ENCODE data around the gene FILIP1L.
"Not testable (repeated sequence)": the region's sequence is repeated elsewhere in the genome, so short reads cannot be mapped to it uniquely, and the experiment has no call there.

Gene FILIP1L

DNA sequence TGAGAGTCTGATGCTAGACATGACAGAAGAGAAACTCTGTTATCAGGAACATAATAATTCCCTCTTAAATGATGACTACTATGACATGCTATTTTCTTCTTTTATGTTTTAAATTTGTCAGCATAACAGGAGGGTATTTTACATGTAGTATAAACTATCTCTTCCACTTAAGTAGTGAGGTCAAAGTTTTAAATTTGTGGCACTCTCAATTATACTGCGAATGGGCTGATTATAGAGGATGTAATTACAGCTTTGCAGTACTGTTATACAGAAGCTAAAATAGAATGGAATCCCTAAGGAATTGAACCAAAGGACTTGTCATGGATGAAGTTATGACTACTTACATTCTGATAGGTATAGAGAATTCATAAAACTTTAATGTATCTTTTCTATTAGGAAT is 262.3 kb downstream of the FILIP1L start:
- no peak overlapping the region for H3K4me3 ChIP-seq (ENCODE audit: low read depth, low read length)

DNA sequence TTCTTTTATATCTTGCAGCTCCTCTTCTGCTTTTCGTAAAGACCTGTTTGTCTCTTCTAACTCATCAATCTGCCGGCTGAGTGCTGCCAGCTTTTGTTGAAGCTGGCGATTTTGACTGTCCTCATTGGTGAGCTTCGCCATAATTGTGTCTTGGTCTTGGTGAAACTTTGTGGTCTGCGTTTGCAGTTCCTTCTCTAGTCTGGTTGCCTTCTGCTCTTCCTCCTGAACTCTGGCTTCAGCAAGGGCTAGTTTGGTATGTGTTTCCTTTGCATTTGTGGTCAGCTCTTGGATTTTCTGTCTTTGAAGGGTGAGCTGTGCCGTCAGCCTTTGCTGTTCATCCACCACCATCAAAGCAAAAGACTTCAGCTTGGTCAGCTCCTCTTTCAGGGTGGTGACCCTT is 263.7 kb downstream of the FILIP1L start:
- H3K4me3 ChIP-seq (ENCODE audit: low read depth, low read length): no peak overlapping the region

DNA sequence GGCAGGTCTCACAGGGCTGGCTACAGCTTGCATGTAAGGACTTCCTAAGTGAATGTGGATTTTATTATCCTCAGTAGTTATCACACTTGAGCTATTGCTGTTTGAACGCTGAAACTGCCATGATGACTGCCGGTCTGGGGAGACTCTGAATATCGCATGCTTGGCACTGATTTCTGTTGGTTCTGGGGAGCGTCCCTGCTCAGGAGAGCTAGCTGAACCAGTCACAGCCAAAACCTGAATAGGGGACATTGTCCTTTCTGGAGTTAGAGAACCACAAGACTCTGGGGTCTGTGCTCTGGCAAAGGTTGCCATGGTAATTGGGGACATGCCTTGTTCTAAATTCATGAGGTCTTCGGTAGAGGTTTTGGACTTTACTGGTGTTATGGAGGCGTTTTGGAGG is 265.9 kb downstream of the FILIP1L start:
- no peak overlapping the region for H3K4me3 ChIP-seq (ENCODE audit: low read depth, low read length)

DNA sequence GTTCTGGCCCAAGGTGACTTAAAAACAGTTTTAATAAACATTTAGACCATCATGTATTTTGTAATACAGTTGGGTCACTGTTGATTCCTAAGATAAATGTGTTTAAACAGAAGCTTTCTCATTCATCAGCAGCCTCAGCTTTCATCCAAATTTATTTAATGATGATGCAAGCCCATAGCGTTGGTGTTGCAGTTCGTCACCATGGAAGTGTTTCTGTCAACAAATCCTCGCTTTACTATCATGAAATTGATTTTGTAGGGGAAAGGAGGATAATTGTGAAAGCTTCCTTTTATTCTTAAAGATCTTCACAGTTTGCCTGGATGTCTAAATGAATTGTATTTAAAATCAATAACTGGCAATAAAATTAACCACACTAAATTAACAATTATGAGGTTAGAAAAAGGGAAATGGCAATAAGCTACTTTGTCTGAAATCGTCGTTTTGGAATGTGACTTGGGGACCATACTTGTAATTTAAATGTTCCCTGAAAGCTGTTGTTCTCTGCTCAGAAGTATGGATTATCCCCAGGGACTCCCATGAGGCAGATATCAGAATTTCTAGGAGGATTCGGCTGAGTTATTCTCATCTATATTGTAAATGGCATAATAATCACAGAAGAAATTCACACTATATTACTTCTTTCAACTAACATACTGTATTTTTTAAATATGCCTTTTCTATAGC is 267.7 kb downstream of the FILIP1L start:
- no peak overlapping the region for H3K4me3 ChIP-seq (ENCODE audit: low read depth, low read length)

DNA sequence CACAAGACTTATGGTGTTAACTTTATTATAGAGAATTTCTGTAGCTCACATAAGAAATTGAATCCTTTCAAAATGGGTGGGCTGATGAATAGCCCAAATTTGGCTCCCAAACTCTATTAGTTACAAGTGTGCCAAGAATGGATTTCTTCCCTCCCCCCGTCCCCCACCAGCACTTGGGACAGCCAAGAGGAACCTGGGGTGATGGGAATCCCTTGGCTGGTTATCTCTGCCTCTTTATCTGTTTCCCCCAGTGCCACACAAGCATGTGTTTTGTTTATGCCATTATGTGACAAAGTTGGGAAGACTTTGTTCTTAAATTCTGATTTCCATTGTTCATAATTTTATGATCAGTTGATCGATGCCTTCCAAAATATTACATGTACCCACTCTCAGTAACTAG is 268.3 kb downstream of the FILIP1L start:
- no peak overlapping the region for H3K4me3 ChIP-seq (ENCODE audit: low read depth, low read length)

DNA sequence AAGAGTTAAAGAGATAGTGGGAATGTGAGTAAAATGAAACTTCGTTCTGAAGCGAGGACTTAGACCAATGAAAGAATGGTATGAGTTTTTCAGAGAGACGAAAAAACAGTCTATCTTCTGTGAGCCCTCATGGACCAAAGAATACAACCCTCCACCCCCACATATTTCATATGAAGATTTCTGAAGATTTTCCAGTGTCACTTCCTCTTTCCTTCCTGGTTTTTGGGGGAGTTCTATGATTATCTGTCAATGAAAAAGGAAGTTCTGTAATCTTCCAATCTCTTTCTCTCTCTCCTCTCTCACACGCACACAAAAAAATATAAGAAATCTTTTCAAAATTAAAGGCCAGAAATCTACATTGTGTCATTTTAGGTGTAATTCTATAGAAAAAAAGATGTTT is 269.0 kb downstream of the FILIP1L start:
- H3K4me3 ChIP-seq (ENCODE audit: low read depth, low read length): no peak overlapping the region

DNA sequence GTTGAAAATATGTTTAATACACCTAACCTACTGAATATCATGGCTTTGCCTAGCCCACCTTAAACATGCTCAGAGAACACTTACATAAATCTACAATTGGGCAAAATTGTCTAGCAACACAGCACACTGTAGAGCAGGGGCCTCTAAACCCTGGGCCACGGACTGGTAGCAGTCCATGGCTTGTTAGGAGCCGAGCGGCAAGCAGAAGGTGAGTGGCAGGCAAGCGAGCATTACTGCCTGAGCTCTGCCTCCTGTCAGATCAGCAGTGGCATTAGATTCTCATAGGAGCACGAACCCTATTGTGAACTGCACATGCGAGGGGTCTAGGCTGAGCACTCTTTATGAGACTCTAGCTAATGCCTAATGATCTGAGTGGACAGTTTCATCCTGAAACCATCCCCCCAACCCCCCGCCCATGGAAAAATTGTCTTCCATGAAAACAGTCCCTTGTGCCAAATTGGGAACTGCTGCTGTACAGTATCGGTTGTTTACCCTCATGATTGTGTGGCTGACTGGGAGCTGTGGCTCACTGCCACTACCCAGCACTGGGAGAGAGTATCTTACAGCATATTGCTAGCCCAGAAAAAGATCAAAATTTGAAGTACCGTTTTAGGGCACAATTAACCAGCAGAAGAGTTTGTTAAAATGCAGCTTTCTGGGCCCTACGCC is 270.6 kb downstream of the FILIP1L start:
- H3K4me3 ChIP-seq (ENCODE audit: low read depth, low read length): no peak overlapping the region

DNA sequence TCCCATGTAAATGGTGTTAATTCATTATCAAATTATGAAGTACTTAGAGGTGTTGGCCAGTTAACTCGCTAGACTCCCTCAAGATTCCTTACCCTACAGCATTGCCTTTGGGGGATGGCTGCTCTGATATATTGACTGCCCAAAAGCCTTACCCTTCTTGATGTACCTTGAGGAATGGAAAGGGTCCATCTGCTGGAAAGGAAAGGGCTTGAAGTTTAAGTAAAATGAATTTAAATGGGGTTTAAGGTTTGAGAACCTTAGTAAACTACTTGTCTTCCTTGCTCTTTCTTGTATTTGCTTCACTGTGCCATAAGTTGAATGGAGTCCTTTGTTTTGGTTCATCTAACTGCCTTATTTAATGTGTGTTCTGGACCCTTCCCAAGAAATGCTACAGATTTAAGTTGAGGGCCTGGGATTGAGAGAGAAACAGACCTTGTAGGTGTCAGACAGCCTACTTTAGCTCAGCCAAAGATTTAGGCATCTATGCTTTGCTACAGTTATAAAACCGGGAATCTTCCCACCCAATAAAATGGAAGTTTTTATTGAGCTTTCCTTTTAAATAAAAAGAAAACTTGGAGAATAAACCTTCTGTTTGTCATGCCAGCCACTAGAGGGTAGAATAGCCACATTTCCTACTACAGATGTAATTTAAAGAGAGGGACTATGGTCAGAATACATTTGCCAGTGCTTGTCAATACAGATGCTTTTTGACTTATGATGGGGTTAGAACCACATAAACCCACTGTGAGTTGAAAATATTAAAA is 271.3 kb downstream of the FILIP1L start:
- H3K4me3 ChIP-seq (ENCODE audit: low read depth, low read length): no peak overlapping the region

DNA sequence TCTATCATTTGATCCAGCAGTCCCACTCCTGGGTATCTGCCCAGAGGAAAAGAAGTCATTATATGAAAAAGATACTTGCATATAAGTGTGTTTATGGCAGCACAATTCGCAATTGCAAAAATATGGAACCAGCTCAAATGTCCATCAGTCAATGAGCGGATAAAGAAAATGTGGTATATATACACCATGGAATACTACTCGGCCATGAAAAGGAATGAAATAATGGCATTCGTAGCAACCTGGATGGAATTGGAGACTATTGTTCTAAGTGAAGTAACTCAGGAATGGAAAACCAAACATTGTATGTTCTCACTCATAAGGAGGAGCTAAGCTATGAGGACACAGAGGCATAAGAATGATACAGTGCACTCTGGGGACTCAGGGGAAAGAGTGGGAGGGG is 272.4 kb downstream of the FILIP1L start:
- H3K4me3 ChIP-seq (ENCODE audit: low read depth, low read length): not testable (repeated sequence)

DNA sequence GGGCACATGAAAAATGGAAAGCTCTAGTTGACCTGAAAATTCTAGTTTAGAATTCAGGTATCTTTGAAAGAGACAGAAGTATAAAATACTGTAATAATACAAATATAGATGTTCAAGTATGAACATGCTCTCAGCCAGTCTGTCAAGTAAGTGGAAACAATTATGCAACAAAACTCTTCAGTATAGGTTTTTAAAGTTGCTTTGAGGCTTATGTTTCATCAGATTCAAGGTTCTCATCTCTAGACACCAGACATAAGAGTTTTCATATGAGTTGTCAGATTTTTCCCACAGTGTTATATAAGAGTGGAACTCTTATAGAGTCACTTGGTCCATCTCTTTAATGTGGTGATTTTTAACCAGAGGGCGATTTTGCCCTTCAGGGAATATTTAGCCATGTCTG is 274.7 kb downstream of the FILIP1L start:
- no peak overlapping the region for H3K4me3 ChIP-seq (ENCODE audit: low read depth, low read length)

DNA sequence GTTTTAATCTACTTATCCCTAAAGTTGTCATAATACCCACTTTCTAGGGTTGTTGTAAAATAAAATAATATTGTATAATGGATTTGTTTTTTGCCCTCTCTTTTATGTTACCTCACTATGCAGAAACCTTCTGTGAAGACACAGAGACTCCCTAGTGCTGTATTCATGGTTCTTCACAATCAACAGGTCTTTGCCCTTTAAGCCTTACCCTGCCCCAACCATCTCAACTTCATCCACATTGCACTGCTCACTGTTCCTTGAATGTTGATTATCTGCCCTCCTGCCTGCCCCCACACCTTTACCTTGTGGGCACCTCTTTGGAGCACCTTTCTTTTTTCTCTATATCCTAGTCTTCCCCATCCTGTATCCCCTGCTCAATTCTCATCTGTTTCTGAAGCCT is 275.5 kb downstream of the FILIP1L start:
- no peak overlapping the region for H3K4me3 ChIP-seq (ENCODE audit: low read depth, low read length)

DNA sequence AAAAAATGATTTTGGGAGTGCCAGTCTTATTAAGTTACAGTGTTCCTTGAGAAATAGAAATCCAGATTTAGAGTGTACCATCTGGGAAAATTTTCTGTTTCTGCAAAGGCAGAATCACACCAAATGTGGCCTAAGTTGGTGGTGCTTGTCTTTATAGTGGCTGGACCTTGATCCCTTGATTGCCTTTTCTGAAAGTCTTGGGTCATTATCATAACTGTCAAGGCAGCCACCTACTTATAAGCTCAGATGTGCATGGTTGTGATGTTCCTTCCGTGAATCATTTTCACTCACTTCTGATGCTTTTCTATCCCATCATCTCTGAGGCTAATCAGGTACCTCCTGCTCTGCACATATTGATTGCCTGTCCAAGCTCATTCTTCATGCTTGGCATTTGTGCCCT is 276.6 kb downstream of the FILIP1L start:
- H3K4me3 ChIP-seq (ENCODE audit: low read depth, low read length): no peak overlapping the region

DNA sequence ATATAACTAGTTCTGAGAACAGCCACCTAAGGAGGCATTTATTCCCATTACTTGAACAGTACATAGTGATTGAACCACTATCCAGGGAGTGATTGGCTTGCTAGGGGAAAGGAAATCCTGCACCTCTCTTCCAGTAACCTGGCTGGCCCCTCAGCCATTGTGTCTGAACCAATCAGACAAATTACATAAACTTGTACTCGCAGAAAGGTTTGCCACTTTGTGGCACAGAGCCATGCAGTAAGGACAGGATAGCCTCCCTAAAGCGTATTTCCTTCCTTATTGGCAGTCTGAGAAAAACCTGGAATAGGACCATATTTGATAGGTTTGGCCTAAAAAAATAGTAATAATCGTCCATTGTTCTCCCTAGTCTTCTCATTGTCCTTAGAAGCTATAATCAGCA is 277.6 kb downstream of the FILIP1L start:
- H3K4me3 ChIP-seq (ENCODE audit: low read depth, low read length): no peak overlapping the region

DNA sequence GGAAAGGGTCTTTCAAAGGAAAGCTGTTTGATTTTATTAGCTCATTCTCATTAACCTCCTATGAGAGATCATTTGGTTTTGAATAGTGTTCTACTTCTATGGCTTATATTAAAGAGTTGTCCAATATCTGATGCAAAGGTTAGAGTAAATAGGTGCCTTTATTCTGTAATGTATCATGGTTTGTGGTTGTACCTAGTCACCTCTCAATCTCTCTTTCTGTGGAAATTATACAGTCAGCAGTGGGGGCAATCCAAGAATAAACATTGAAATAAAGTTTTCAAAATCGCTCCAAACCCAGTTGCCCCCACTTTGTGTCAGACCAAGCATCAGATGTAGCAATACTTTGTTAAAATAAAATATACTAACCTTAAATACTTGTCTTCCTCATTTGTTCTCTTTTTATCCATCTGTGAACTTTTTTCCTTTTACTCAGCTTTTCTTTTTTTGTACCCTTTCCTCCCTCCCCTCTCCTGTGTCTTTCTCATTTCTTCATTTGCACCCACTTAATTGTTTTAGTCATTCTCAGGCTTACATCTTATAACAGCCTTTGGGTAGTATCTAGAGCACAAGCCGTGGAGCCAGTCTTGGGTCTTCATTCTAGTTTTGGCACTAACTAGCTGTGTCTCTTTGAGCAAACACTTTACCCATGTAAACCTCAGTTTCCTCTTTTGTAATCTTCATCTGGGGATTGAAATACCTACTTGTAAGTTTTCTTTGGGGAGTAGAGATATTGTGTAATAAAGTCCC is 279.9 kb downstream of the FILIP1L start:
- H3K4me3 ChIP-seq (ENCODE audit: low read depth, low read length): no peak overlapping the region

DNA sequence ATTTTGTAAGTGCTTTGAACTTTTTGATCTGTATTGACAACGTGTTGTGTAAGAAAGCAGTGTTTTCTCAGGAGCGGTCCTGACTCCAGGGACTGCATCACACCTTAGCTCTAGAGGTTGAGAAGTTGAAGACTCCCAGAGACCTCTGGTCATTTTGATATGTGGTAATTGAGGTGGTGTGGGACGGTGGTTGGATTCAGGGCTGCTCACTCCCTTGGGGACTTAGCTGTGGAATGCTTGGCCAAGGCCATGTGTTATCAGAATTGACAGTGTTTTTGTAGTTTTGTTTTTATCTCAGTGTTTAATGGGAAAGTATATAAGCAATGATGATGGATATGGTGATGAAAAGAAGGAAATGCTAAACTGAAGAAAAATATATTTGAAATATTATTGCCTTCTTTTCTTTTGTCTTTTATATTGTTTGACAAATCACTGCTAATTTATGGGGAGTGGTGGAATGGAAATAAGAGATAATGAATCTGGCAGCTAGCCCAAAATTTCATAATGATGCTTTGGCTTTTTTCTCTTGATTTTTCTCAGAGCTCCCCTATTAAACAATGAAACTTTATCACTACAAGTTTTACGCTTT is 280.6 kb downstream of the FILIP1L start:
- H3K4me3 ChIP-seq (ENCODE audit: low read depth, low read length): no peak overlapping the region

DNA sequence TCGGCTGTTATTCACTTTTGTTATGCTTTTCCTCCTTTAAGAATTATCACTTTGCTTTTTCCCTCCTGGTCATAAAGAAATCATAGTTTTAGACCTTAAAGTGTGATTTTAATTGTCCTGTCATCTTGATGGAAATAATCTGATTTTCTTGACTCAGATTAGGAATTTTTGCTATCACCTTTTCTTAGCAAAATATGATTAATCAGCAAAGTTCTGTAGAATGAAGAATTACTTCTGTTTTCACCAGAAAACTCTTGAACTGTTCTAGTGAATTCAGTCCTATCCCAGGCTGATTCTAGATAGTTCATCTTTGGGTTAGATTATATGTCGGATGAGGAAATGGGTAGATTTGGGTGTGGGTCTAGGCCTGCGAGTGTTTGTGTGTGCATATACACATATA is 284.5 kb downstream of the FILIP1L start:
- H3K4me3 ChIP-seq (ENCODE audit: low read depth, low read length): no peak overlapping the region

DNA sequence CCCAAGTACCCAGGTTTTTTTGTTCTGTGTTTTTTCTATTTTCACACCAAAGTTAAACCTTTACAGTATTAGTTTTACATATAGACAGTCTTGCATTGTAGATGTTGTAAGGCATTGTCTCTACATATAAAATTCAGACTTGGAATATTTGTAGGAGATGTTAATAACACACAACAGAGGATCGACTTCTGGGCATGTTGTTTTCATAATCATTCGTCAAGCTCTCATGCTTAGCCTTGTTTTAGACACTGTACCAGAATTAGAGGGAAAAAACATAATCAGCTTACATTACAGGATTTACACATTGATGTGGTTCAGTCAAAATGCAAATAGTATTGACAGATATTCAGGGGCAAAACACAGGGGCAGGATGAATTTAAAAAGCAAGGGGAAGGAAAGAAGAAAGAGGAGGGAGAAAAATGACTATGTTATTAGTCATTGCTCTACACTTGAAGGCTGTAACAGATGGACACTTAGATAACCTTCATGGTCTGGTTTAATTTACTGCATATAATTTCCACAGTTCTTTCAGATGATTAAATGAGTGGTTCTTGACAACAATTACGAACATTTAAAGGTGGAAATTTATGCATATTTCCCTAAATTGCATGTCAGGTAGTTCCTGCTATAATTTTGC is 289.2 kb downstream of the FILIP1L start:
- H3K4me3 ChIP-seq (ENCODE audit: low read depth, low read length): no peak overlapping the region

DNA sequence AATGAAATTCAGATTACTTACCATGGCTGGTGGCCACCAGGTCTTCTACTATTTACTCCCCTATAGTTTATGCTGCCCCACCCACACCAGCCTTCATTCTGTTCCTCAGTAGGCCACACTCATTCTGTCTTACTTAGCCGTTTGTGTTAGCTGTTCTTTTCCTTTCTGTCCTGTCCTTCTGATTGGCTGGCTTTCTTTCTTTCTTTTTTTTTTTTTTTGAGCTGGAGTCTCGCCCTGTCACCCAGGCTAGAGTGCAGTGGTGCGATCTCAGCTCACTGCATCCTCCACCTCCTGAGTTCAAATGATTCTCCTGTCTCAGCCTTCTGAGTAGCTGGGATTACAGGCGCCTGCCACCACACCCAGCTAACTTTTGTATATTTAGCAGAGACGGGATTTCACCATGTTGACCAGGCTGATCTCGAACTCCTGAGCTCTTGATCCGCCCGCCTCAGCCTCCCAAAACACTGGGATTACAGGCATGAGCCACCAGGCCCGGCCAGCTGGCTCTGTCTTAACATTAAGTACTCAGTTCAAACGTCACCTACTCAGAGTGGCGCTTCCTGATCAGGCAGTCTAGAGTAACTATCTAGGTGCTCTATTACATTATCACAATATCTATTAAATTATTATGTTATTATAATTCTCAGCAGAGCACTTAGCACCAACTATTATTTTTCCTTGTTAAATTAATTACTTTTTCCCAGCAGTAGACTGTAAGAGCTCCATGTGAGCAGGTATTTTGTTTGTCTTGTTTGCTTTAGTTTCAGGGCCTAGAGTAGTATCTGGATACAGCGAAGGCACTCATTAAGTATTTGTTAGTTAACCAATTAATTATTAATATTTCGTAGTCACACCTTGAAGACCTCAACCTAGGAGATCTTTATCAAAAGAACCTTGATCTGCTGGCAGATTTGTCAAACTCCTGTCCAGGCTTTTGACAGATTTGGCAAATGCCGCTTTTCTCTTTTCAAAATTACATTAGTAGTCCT is 290.3 kb downstream of the FILIP1L start:
- H3K4me3 ChIP-seq (ENCODE audit: low read depth, low read length): no peak overlapping the region

DNA sequence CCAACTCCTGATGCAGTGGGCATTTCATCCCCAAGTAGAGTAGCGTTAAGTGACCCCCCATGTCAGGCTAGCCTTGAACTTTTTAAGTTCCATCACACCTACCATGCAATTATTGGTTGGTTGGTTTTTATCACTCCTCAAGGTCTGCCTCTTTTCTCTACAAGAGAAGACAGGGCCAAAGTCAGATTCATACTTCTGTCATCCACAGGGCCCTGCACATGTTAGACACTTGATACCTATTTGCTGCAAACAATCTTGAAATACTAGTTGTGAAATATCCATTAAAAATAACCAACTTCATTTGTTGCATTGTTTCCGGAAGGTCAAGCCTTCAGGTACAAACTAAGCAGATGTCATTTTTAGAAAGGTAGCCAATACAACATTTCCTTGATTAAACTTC is 295.5 kb downstream of the FILIP1L start:
- H3K4me3 ChIP-seq (ENCODE audit: low read depth, low read length): no peak overlapping the region

All from iPS-11a (cell line).